MM.1S (cell line): ENCODE measurements around the gene E2F3.
A peak's percentile ranks its signal among the peaks of the same experiment; 100 is the strongest.

ENCODE experiments used
- DNase-seq: peaks from one replicate; pipeline ENCODE4 v3.0.0-alpha.2; 2015
- H2AFZ ChIP-seq: fragments of 300-600 bp; sonication (generic); 2 replicates; pipeline ENCODE4 v1.6.0; 2016; ENCODE audit warnings: antibody characterized with exemption, low read length
- H3F3A ChIP-seq: fragments of 300-600 bp; sonication (generic); 2 replicates; pipeline ENCODE4 v1.6.1; 2016; ENCODE audit warnings: mild to moderate bottlenecking, antibody characterized with exemption, low read length, moderate library complexity, mixed read lengths; ENCODE audit not compliant: insufficient read depth
- H3K27ac ChIP-seq: fragments of 300-600 bp; sonication (generic); 2 replicates; pipeline ENCODE4 v1.5.1; 2016; ENCODE audit warnings: mild to moderate bottlenecking, low read length
- H3K27me3 ChIP-seq: fragments of 300-600 bp; sonication (generic); replicated peaks from 2 replicates; pipeline ENCODE4 v1.6.0; 2016; ENCODE audit warnings: low read length; ENCODE audit not compliant: insufficient read depth
- H3K36me3 ChIP-seq: fragments of 300-600 bp; sonication (generic); replicated peaks from 2 replicates; pipeline ENCODE4 v1.6.1; 2016; ENCODE audit warnings: mild to moderate bottlenecking, low read length, mixed read lengths; ENCODE audit not compliant: insufficient read depth
- H3K4me1 ChIP-seq: fragments of 300-600 bp; sonication (generic); 2 replicates; pipeline ENCODE4 v1.6.1; 2016; ENCODE audit warnings: low read length, mixed read lengths
- H3K4me2 ChIP-seq: fragments of 300-600 bp; sonication (generic); 2 replicates; pipeline ENCODE4 v1.6.0; 2016; ENCODE audit warnings: low read depth, low read length
- H3K4me3 ChIP-seq: fragments of 300-600 bp; sonication (generic); 2 replicates; pipeline ENCODE4 v1.5.1; 2016; ENCODE audit warnings: low read length, mixed read lengths
- H3K79me2 ChIP-seq: fragments of 300-600 bp; sonication (generic); 2 replicates; pipeline ENCODE4 v1.6.1; 2016; ENCODE audit warnings: mixed run types, low read length, mixed read lengths
- H3K9ac ChIP-seq: fragments of 300-600 bp; sonication (generic); 2 replicates; pipeline ENCODE4 v1.6.1; 2016; ENCODE audit warnings: low read length, mixed read lengths
- H3K9me2 ChIP-seq: fragments of 300-600 bp; sonication (generic); replicated peaks from 2 replicates; pipeline ENCODE4 v1.6.1; 2016; ENCODE audit warnings: mild to moderate bottlenecking, low read length, mixed read lengths; ENCODE audit not compliant: insufficient read depth
- H3K9me3 ChIP-seq: fragments of 300-600 bp; sonication (generic); replicated peaks from 2 replicates; pipeline ENCODE4 v1.6.1; 2016; ENCODE audit warnings: mild to moderate bottlenecking, low read length, mixed read lengths; ENCODE audit not compliant: insufficient read depth
- H4K20me1 ChIP-seq: fragments of 300-600 bp; sonication (generic); 2 replicates; pipeline ENCODE4 v1.6.1; 2016; ENCODE audit warnings: mild to moderate bottlenecking, low read length, moderate library complexity, mixed read lengths; ENCODE audit not compliant: insufficient read depth
- EZH2 ChIP-seq: fragments of 300-600 bp; sonication (generic); optimal IDR thresholded peaks from 2 replicates; pipeline ENCODE3; 2017; ENCODE audit warnings: low read depth, mild to moderate bottlenecking, antibody characterized with exemption, low read length, mixed read lengths
- EZH2phosphoT487 ChIP-seq: fragments of 300-600 bp; sonication (generic); IDR thresholded peaks from 2 replicates; pipeline ENCODE4 v1.6.1; 2018; ENCODE audit warnings: antibody characterized with exemption, low read length
- TF ChIP-seq, protein P1 (sequence below): fragments of 300-600 bp; sonication (generic); IDR thresholded peaks from 2 replicates; pipeline ENCODE4 v1.5.1; 2016; ENCODE audit warnings: antibody characterized with exemption, low read length, mixed read lengths

E2F3 gene

DNA sequence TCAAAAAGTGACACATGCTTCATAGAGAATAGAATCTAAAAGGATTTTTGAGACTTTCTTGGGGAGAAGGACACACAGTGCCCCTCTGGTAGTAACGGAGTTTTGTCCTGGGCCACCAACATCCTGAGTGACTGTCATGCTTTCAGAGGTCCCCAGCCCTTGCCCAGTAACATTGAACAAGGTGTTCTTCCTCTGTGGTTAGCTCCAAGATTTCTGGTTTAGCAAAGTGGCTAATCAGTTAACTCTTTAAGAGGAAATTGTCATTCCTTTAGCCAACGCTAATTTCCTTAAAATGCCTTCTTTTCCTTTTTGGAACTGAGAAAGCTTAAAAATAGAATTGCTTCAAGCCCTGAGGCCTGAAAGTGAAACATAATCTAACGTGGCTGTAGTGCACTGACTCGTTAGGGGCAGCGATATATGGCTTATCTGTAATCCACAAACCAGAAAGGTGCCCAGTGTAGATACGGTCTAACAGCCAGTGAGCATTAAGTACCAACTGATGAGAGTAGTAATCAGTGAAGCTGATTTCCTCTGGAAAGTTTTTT, 7.8 kb downstream of the E2F3 start:
- Histone ChIP-seq H3K36me3 (no peaks in the 10 kb centered on the region; the same call in 1 of the 2 replicates), H3K9me3 (no peaks in the 10 kb centered on the region), H3K9ac (peak overlapping the region; percentile 37; the same call in 1 of the 2 replicates), H3K4me2 (peak overlapping the region; percentile 94), H3K4me3 (peak overlapping the region; percentile 44), H2AFZ (peak overlapping the region; percentile 3; the same call in 1 of the 2 replicates), H3K27me3 (no peaks in the 10 kb centered on the region), H3K4me1 (peaks cover 57% of the 10 kb centered on the region), H3F3A (peaks cover 45% of the 10 kb centered on the region), H3K27ac (peak overlapping the region; percentile 95), H3K9me2 (no peaks in the 10 kb centered on the region), H3K79me2 (peaks cover 95% of the 10 kb centered on the region), H4K20me1 (no peaks in the 10 kb centered on the region)
- TF ChIP-seq, protein P1, sequence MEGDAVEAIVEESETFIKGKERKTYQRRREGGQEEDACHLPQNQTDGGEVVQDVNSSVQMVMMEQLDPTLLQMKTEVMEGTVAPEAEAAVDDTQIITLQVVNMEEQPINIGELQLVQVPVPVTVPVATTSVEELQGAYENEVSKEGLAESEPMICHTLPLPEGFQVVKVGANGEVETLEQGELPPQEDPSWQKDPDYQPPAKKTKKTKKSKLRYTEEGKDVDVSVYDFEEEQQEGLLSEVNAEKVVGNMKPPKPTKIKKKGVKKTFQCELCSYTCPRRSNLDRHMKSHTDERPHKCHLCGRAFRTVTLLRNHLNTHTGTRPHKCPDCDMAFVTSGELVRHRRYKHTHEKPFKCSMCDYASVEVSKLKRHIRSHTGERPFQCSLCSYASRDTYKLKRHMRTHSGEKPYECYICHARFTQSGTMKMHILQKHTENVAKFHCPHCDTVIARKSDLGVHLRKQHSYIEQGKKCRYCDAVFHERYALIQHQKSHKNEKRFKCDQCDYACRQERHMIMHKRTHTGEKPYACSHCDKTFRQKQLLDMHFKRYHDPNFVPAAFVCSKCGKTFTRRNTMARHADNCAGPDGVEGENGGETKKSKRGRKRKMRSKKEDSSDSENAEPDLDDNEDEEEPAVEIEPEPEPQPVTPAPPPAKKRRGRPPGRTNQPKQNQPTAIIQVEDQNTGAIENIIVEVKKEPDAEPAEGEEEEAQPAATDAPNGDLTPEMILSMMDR = peak; percentile 19; the same call in 1 of the 2 replicates
- no peak for TF ChIP-seq EZH2
- DNase-seq = peak; percentile 75

DNA sequence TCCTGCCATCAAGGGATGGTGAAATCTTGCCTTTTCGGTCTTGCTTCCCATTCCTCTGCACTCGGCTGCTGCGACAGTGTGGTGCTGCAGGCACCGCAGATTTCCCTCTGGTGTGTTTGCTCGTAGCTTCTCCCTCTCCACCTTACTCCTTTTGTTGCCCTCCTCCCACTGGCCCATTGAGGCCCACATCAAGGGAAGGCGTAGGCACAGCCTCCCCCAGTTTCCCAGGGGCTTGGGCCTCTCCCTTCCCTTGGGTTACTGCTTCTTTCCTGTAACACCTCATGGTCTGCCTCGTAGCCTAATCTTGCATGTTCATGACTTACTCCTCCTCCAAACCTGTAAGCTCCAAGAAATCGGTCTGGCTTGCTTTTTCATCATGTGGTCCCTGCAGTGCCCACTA, 9.9 kb downstream of the E2F3 start:
- no peaks in the 10 kb centered on the region; the same call in 1 of the 2 replicates for H3K36me3 ChIP-seq
- no peaks in the 10 kb centered on the region for H3K9me2 ChIP-seq
- peaks cover 95% of the 10 kb centered on the region for H3K79me2 ChIP-seq
- DNase-seq = no peak
- H3F3A ChIP-seq = peaks cover 34% of the 10 kb centered on the region
- no peak overlapping the region for H3K9ac ChIP-seq
- H2AFZ ChIP-seq = no peak overlapping the region
- TF ChIP-seq EZH2 = no peak
- no peak for TF ChIP-seq EZH2phosphoT487
- TF ChIP-seq, protein P1 = no peak
- no peaks in the 10 kb centered on the region for H3K9me3 ChIP-seq
- no peak overlapping the region for H3K27ac ChIP-seq
- H4K20me1 ChIP-seq = peaks cover 5% of the 10 kb centered on the region; the same call in 1 of the 2 replicates
- H3K27me3 ChIP-seq = no peaks in the 10 kb centered on the region
- peaks cover 64% of the 10 kb centered on the region for H3K4me1 ChIP-seq
- H3K4me3 ChIP-seq = no peak overlapping the region
- H3K4me2 ChIP-seq = no peak overlapping the region

DNA sequence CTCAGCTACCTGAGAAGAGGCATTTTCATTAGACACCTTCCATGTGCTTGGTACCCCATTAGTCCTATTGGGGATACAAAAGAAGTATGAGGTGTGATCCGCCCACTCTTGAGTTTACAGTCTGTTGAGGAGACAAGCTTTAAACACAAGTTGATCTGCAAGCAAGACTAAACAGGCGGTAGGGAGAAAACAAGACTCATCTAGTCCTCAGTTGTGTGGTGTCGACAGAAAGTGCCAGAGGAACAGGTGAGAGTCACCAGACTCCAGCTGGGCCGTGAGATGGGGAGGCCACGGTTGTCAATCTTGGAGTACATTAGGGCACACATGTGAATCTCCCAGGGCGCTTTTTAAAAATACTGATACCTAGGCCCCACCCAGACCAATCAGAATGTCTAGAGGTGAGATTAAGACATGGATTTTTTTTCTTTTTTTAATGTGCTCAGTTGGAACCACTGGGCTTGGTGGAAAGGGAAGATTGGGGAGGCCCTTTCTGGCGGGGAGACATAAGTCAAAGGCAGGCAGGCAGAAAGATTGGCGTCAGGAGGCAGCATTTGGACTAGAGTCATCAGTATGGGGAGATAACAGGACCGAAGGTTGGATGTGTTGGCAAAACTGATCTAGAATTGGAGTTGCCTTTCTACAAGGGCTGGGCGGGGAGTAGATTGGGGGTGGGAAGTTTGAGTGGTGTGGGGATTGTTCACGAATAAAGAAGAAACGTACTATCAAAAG, 10.4 kb downstream of the E2F3 start:
- Histone ChIP-seq H3K4me1 (peaks cover 59% of the 10 kb centered on the region), H3K9ac (no peak overlapping the region), H2AFZ (no peak overlapping the region), H3K79me2 (peaks cover 95% of the 10 kb centered on the region), H3K9me3 (no peaks in the 10 kb centered on the region), H3K4me3 (no peak overlapping the region), H3K9me2 (no peaks in the 10 kb centered on the region), H4K20me1 (peaks cover 8% of the 10 kb centered on the region; the same call in 1 of the 2 replicates), H3K36me3 (no peaks in the 10 kb centered on the region; the same call in 1 of the 2 replicates), H3K4me2 (no peak overlapping the region), H3K27ac (no peak overlapping the region), H3F3A (peaks cover 33% of the 10 kb centered on the region), H3K27me3 (no peaks in the 10 kb centered on the region)
- no peak for TF ChIP-seq EZH2phosphoT487
- TF ChIP-seq, protein P1 = no peak
- TF ChIP-seq EZH2 = no peak
- no peak for DNase-seq
